Esophagus squamous epithelium (tissue), 4 donors: ENCODE measurements around the gene SCO1.
A peak's percentile ranks its signal among the peaks of the same experiment; 100 is the strongest.

ENCODE experiments used
- CTCF ChIP-seq, 6 experiments: fragments of 450-650 bp in 4 of 6; fragments of 200-600 bp in 2 of 6; sonication (generic) in 2 of 6; IDR thresholded peaks; one replicate each; pipeline ENCODE4 v1.5.1; 2016 to 2019; ENCODE audit warnings: antibody characterized with exemption in 6 of 6, mild to moderate bottlenecking in 4 of 6, moderate library complexity in 4 of 6
- POLR2A ChIP-seq, 4 donors: fragments of 450-650 bp; IDR thresholded peaks; one replicate each; pipeline ENCODE4 v1.6.1; 2017; ENCODE audit warnings: antibody characterized with exemption in 4 of 4, mild to moderate bottlenecking in 4 of 4, moderate library complexity in 3 of 4

GRCh38 chr17:10646392-10646990, 50.8 kb downstream of the SCO1 start:
- TF ChIP-seq CTCF (IDR thresholded peaks at IDR 0.05) (peak; percentile 66 to 80 (median 76)), POLR2A (IDR thresholded peaks at IDR 0.05) (no peak)
